T-cell (primary cell): ENCODE measurements around the gene ABCC9. TPM values are rescaled to one million over a fixed set of nuclear protein-coding genes. Genes with fewer than 3 reads are reported as not detected.

Source experiments
- ATAC-seq, 4 experiments: fragments of 200-7000 bp in 3 of 4; fragments of 150-1000 bp in 1 of 4; cut with Tn5 transposase; replicated peaks in 1 of 4; 1 replicate in 3 of 4; 2 replicates in 1 of 4; pipeline ENCODE4 v1.10.0; 2021; ENCODE audit warnings: moderate library complexity in 3 of 4, mild to moderate bottlenecking in 2 of 4, moderate number of reproducible peaks in 1 of 4
- CTCF ChIA-PET, 2 donors: fragments of 300-600 bp; sonication (Branson Sonifier 250); formaldehyde crosslinking; loops; one replicate each; lab custom pipeline; 2022; ENCODE audit warnings: antibody characterized with exemption in 2 of 2; lab: Charles Lee
- POLR2A ChIA-PET, 2 donors: fragments of 300-600 bp; sonication (Branson Sonifier 250); formaldehyde crosslinking; loops; one replicate each; lab custom pipeline; 2022; ENCODE audit warnings: antibody characterized with exemption in 2 of 2; lab: Charles Lee
- DNase-seq, 35 experiments: peaks; one replicate each; pipeline versions ENCODE4 v3.0.0 to v3.0.0-alpha.2; 2013 to 2023
- H3K27ac ChIP-seq: one replicate; pipeline ENCODE4 v1.5.1; 2013; ENCODE audit warnings: low read length
- H3K27me3 ChIP-seq, 2 experiments: replicated peaks in 1 of 2; 1 replicate in 1 of 2; 2 replicates in 1 of 2; pipeline versions ENCODE4 v1.6.1 to v1.7.0; 2013; ENCODE audit warnings: low read length in 1 of 2, mixed read lengths in 1 of 2; ENCODE audit not compliant: control insufficient read depth in 2 of 2, insufficient read depth in 2 of 2; ENCODE audit errors: extremely low read depth in 1 of 2
- H3K36me3 ChIP-seq, 2 donors: 1 replicate in 1 of 2; 2 replicates in 1 of 2; pipeline versions ENCODE4 v1.6.1 to v1.7.0; 2013; ENCODE audit warnings: low read length in 1 of 2; ENCODE audit not compliant: control insufficient read depth in 2 of 2, insufficient read depth in 1 of 2; ENCODE audit errors: extremely low read depth in 1 of 2
- H3K4me1 ChIP-seq, 2 experiments: 1 replicate in 1 of 2; 2 replicates in 1 of 2; pipeline versions ENCODE4 v1.6.1 to v1.7.0; 2013; ENCODE audit warnings: low read length in 2 of 2, mixed read lengths in 1 of 2; ENCODE audit not compliant: insufficient read depth in 2 of 2, control insufficient read depth in 1 of 2; ENCODE audit errors: extremely low read depth in 1 of 2
- H3K4me3 ChIP-seq, 2 donors: 1 replicate in 1 of 2; 2 replicates in 1 of 2; pipeline versions ENCODE4 v1.5.1 to v1.7.0; 2013; ENCODE audit warnings: mild to moderate bottlenecking in 2 of 2, low read length in 1 of 2, moderate library complexity in 1 of 2; ENCODE audit not compliant: control insufficient read depth in 1 of 2; ENCODE audit errors: extremely low read depth in 1 of 2
- H3K9me3 ChIP-seq: 2 replicates; pipeline ENCODE4 v1.7.0; 2013
- H3K27ac Mint-ChIP-seq, 2 donors: one replicate each; pipeline ENCODE4 v1.8.0; 2020 to 2021; ENCODE audit warnings: mild to moderate bottlenecking in 2 of 2, mixed read lengths in 2 of 2
- H3K27me3 Mint-ChIP-seq, 2 donors: one replicate each; pipeline ENCODE4 v1.8.0; 2021 to 2022; ENCODE audit warnings: mixed read lengths in 2 of 2
- H3K36me3 Mint-ChIP-seq: one replicate; pipeline ENCODE4 v1.8.0; 2021; ENCODE audit warnings: mixed read lengths
- H3K4me1 Mint-ChIP-seq, 3 donors: one replicate each; pipeline ENCODE4 v1.8.0; 2020 to 2022; ENCODE audit warnings: mixed read lengths in 3 of 3, mild to moderate bottlenecking in 1 of 3
- H3K4me3 Mint-ChIP-seq, 3 donors: one replicate each; pipeline ENCODE4 v1.8.0; 2020 to 2022; ENCODE audit warnings: mild to moderate bottlenecking in 3 of 3, mixed read lengths in 3 of 3, moderate library complexity in 3 of 3
- H3K9me3 Mint-ChIP-seq, 3 donors: one replicate each; pipeline ENCODE4 v1.8.0; 2020 to 2022; ENCODE audit warnings: mixed read lengths in 3 of 3
- WGBS: methylation state at CpG from one replicate; pipeline ENCODE4 v1.1.5; 2013; ENCODE audit warnings: missing lambda C conversion rate; ENCODE audit not compliant: insufficient coverage; 5-methylcytosine and 5-hydroxymethylcytosine counted together
- total RNA-seq, 35 experiments: library from RNA in 6 of 35; stranded (reverse) in 6 of 35; fragments of 120-200 nt in 1 of 35; gene quantifications; one replicate each; pipeline versions ENCODE4 v1.2.1 to v1.2.4 and lab custom pipeline; 2013 to 2026

The ABCC9 gene
- total RNA-seq, 5 donors from 2014 or later (not counting 1 experiment from before 2014, with no cell fraction given), result 0.06 to 0.10 (median 0.09) TPM; not detected in 2

DNA sequence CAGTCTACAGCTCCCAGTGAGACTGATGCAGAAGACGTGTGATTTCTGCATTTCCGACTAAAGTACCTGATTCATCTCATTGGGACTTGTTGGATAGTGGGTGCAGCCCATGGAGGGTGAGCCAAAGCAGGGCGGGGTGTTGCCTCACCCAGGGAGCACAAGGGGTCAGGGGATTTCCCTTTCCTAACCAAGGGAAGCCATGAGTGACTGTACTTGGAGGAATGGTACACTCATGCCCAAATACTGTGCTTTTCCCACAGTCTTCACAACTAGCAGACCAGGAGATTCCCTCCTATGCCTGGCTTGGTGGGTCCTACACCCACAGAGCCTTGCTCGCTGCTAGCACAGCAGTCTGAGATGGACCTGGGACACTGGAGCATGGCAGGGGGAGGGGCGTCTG lies 21.0 kb upstream of the ABCC9 start:
- no peaks in the 10 kb centered on the region for H3K4me1 ChIP-seq
- H3K36me3 ChIP-seq, result no peaks in the 10 kb centered on the region
- peaks cover 12 to 26% of the 10 kb centered on the region in 2 donors for H3K27me3 Mint-ChIP-seq
- no peaks in the 10 kb centered on the region for H3K36me3 Mint-ChIP-seq
- DNase-seq, result no peak
- H3K9me3 ChIP-seq, result no peaks in the 10 kb centered on the region
- no peak for ATAC-seq
- CTCF ChIA-PET, result no interaction called here
- WGBS, result 89% methylated on average over 3 of the region's 5 CpGs
- H3K4me3 ChIP-seq, result no peak overlapping the region
- POLR2A ChIA-PET, result no interaction called here
- no peaks in the 10 kb centered on the region for H3K4me1 Mint-ChIP-seq
- H3K4me3 Mint-ChIP-seq, result no peak overlapping the region
- no peak overlapping the region for H3K27ac Mint-ChIP-seq
- H3K27me3 ChIP-seq, result peaks cover 0 to 8% of the 10 kb centered on the region in 2 experiments
- no peak overlapping the region for H3K27ac ChIP-seq
- peaks cover 4 to 12% (median 5%) of the 10 kb centered on the region in 3 donors for H3K9me3 Mint-ChIP-seq

- CTCF ChIA-PET, result no interaction called here
- H3K9me3 ChIP-seq, result peaks cover 5% of the 10 kb centered on the region
- POLR2A ChIA-PET, result no interaction called here
- H3K27ac ChIP-seq, result no peak overlapping the region
- DNase-seq, result no peak
- H3K27ac Mint-ChIP-seq, result no peak overlapping the region
- H3K9me3 Mint-ChIP-seq, result peaks cover 16 to 43% (median 33%) of the 10 kb centered on the region in 3 donors
- H3K27me3 Mint-ChIP-seq, result peaks cover 3 to 7% of the 10 kb centered on the region in 2 donors
- H3K27me3 ChIP-seq, result no peaks in the 10 kb centered on the region
- H3K36me3 Mint-ChIP-seq, result no peaks in the 10 kb centered on the region
- H3K4me3 ChIP-seq, result no peak overlapping the region
- no peaks in the 10 kb centered on the region for H3K4me1 ChIP-seq
- no peaks in the 10 kb centered on the region for H3K36me3 ChIP-seq
- no peaks in the 10 kb centered on the region for H3K4me1 Mint-ChIP-seq
- no peak for ATAC-seq
- H3K4me3 Mint-ChIP-seq, result no peak overlapping the region
- WGBS, result 100% methylated on average over 1 of the region's 1 CpG
Observed at GRCh38 chr12:21950649-21951048, 9.4 kb upstream of the ABCC9 start.

GRCh38 chr12:21949036-21949435 lies 7.8 kb upstream of the ABCC9 start:
- H3K36me3 ChIP-seq, result no peaks in the 10 kb centered on the region
- no peaks in the 10 kb centered on the region for H3K36me3 Mint-ChIP-seq
- no peak overlapping the region for H3K4me3 ChIP-seq
- H3K27ac ChIP-seq, result no peak overlapping the region
- POLR2A ChIA-PET, result no interaction called here
- no CpG with 5 or more reads among the region's 1 CpG for WGBS
- DNase-seq, result no peak
- H3K27ac Mint-ChIP-seq, result no peak overlapping the region
- no peak overlapping the region for H3K4me3 Mint-ChIP-seq
- CTCF ChIA-PET, result no interaction called here
- H3K9me3 ChIP-seq, result peaks cover 5% of the 10 kb centered on the region
- no peaks in the 10 kb centered on the region for H3K4me1 Mint-ChIP-seq
- no peak for ATAC-seq
- no peaks in the 10 kb centered on the region for H3K4me1 ChIP-seq
- H3K27me3 Mint-ChIP-seq, result peaks cover 4 to 11% of the 10 kb centered on the region in 2 donors
- peaks cover 21 to 48% (median 39%) of the 10 kb centered on the region in 3 donors for H3K9me3 Mint-ChIP-seq
- H3K27me3 ChIP-seq, result no peaks in the 10 kb centered on the region

- POLR2A ChIA-PET, result interaction anchor here in 1 of 2 donors (0.7 kb wide), 1 partner anchor 706 kb away, joined by 3 read pairs; no protein-coding TSS in a partner anchor
- Histone ChIP-seq H3K36me3 (no peaks in the 10 kb centered on the region), H3K27me3 (peaks cover 3 to 5% of the 10 kb centered on the region in 2 experiments), H3K4me3 (no peak overlapping the region), H3K4me1 (no peaks in the 10 kb centered on the region), H3K27ac (no peak overlapping the region), H3K9me3 (peaks cover 4% of the 10 kb centered on the region)
- Mint-ChIP-seq H3K4me1 (peaks cover 0 to 1% (median under 1%) of the 10 kb centered on the region in 3 donors), H3K27ac (no peak overlapping the region), H3K4me3 (no peak overlapping the region), H3K27me3 (peaks cover 13 to 19% of the 10 kb centered on the region in 2 donors), H3K36me3 (no peaks in the 10 kb centered on the region), H3K9me3 (peaks cover 21 to 48% (median 39%) of the 10 kb centered on the region in 3 donors)
- no peak for ATAC-seq
- no peak for DNase-seq
- CTCF ChIA-PET, result interaction anchor here in 1 of 2 donors (0.7 kb wide), 1 partner anchor 729 kb away, joined by 3 read pairs; no protein-coding TSS in a partner anchor
Observed at GRCh38 chr12:21946983-21947382, 5.8 kb upstream of the ABCC9 start.

- Histone ChIP-seq H3K4me1 (peaks cover 0 to 6% of the 10 kb centered on the region in 2 experiments), H3K27me3 (peaks cover 12 to 20% of the 10 kb centered on the region in 2 experiments), H3K4me3 (no peak overlapping the region), H3K36me3 (no peaks in the 10 kb centered on the region), H3K27ac (no peak overlapping the region), H3K9me3 (peaks cover 6% of the 10 kb centered on the region)
- POLR2A ChIA-PET, result no interaction called here
- H3K36me3 Mint-ChIP-seq, result no peaks in the 10 kb centered on the region
- CTCF ChIA-PET, result no interaction called here
- H3K4me3 Mint-ChIP-seq, result no peak overlapping the region
- WGBS, result no CpG with 5 or more reads among the region's 4 CpGs
- ATAC-seq (no peak), DNase-seq (no peak)
- H3K9me3 Mint-ChIP-seq, result peaks cover 19 to 39% (median 36%) of the 10 kb centered on the region in 3 donors
- peaks cover 32 to 37% of the 10 kb centered on the region in 2 donors for H3K27me3 Mint-ChIP-seq
- peaks cover 15 to 19% (median 18%) of the 10 kb centered on the region in 3 donors for H3K4me1 Mint-ChIP-seq
- H3K27ac Mint-ChIP-seq, result no peak overlapping the region
Observed at GRCh38 chr12:21945002-21945401, 3.8 kb upstream of the ABCC9 start.

DNA sequence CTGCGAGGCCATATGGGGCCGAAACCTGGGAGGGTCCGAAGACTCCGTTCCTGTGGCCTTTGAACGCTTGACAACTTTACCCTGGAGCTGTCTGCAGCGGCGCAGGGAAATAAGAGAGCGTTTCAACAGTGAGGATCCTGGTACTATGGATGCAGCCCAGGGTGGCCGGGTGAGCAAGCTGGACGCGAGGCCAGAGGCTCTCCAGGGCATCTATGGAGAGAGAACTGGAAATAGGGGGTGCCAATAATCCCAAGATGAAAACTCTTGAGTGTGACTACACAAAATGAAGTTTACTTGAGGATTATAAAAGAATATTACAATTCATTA lies 1.1 kb upstream of the ABCC9 start:
- Mint-ChIP-seq H3K4me3 (peak overlapping the region in 1 of 3 donors; percentile 71), H3K27ac (no peak overlapping the region), H3K9me3 (peaks cover 5 to 21% (median 19%) of the 10 kb centered on the region in 3 donors), H3K27me3 (peaks cover 48 to 52% of the 10 kb centered on the region in 2 donors), H3K4me1 (peaks cover 17 to 21% (median 18%) of the 10 kb centered on the region in 3 donors), H3K36me3 (no peaks in the 10 kb centered on the region)
- Histone ChIP-seq H3K4me1 (peaks cover 0 to 6% of the 10 kb centered on the region in 2 experiments), H3K36me3 (no peaks in the 10 kb centered on the region), H3K27me3 (peaks cover 20 to 22% of the 10 kb centered on the region in 2 experiments), H3K9me3 (peaks cover 6% of the 10 kb centered on the region), H3K27ac (no peak overlapping the region), H3K4me3 (no peak overlapping the region)
- no peak for DNase-seq
- ChIA-PET CTCF (no interaction called here), POLR2A (no interaction called here)
- 45% methylated on average over 11 of the region's 11 CpGs for WGBS
- no peak for ATAC-seq
